ENCODE measurements around the gene EAF1.
"Not testable (repeated sequence)": the region's sequence is repeated elsewhere in the genome, so short reads cannot be mapped to it uniquely, and the experiment has no call there.

EAF1 gene

GRCh38 chr3:15452156-15452555 is 24.8 kb downstream of the EAF1 start:
- no peak for DNase-seq (ENCODE audit: low spot score)

DNA sequence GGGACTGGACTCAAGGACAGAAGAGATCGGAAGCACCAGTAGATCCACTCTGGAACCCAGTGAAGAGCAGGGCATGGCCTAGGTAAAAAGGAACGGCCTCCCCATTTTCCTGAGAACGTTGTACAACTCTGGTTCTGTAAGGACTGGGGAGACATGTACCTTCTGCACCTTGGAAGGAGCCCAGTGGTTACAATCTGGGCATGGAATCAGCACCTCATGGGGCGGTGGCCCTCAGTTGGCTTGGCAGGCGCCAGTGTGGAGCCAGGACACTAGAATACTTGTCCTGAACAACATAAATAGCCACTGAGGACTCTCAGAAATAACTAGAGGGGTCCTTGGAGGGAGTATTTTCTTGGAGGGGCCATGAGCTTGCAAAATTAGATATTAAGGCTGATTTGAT is 25.6 kb downstream of the EAF1 start:
- DNase-seq (ENCODE audit: low spot score), result no peak

DNA sequence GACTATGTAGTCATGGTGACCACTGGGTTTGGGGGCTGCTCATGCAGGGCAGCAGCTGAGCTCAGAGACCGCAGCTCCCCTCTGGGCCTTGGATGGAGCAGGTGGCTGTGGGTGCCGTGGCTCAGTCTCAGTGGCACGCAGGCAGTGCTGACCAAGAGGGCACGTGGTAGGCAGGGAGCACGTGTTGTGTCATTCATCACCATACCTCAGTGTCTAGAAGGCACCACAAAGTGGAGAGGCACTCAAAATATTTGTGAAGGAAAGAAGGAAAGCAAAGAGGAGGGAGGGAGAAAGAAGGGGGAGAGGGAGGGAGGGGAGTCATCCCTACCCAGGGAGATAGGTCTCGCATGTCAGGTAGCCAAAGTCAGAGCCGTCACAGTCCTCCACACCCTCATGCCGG is 26.1 kb downstream of the EAF1 start:
- no peak for DNase-seq (ENCODE audit: low spot score)

GRCh38 chr3:15453991-15454625 is 26.7 kb downstream of the EAF1 start:
- no peak for DNase-seq (ENCODE audit: low spot score)

- DNase-seq (ENCODE audit: low spot score), result no peak
Measured at GRCh38 chr3:15454965-15455364, 27.6 kb downstream of the EAF1 start.

DNA sequence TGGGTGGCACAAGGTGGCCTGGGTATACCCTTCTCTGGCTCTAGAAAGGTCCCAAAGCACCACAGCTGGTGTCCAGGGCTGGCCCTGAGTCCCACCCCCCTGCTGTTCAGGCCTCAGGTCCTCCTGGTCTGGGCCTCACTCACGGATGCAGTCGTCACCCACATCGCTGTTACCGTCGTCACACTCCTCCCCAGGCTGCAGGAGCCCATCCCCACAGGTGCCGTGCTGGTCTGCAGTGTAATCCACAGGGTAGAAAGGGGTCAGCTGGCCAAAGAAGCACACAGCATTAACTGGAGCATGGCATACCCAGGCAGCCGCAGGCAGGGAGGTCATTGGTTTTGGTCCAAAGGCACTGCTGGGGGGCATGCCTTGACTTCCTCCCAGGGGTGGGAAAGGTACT is 28.4 kb downstream of the EAF1 start:
- DNase-seq (ENCODE audit: low spot score), result no peak

- no peak for DNase-seq (ENCODE audit: low spot score)
Measured at GRCh38 chr3:15456321-15456720, 28.9 kb downstream of the EAF1 start.

GRCh38 chr3:15456915-15457314 is 29.5 kb downstream of the EAF1 start:
- not testable (repeated sequence) for DNase-seq (ENCODE audit: low spot score)

DNA sequence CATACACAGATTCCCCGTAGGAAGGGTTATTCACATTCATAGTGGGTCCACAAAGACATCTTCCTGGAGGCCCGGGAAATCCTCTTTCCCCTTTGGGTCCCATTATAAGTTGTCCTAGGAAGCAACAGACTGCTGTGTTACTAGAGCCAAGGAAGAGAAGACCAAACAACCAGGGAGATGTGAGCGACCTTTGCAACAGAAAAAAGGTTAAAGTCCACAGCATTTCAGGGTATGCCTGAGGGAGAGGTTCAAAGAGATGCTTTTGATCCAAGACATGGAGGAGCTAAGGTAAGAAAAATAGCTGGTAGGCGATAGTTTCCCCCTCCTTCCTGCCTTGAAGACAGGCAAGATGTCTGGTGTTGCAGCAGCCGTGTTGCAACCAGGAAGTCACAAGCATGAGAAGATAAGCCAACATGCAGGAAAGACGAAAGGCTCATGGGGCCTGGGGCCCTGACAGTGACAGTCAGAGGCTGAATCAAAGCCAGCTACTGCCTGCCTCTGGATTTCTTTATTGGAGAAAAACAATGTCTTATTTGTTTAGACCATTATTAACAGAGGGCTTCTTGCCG is 30.9 kb downstream of the EAF1 start:
- DNase-seq (ENCODE audit: low spot score), result no peak

DNA sequence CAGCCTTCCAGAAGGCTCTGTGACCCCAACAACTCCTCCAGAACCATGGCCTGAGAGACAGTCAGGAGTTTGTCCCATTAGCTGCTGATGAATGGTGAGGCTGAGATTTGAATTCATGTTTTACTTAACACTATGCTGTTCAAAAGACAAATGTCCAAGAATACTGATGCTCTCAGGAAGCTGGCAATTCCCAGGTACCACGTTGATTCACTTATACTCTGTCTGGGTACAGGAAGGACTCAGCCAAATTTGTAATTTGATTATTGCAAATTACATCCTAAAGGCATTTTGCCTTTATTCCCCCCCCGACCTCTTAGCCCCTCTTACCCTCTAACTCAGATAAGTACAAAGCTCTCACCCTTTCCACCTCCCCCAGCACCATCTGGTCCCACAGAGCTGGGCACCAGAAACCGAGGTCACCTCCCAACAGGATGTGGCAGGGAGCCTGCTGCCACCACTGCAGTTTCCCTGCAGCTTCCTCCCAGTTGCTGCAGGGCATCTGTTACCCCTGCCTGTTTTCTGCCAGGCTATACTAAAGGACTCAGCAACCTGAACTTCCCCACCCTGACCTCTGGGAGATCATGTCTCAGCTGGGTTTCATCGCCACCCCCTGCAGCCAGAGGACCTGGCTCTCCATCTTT is 33.6 kb downstream of the EAF1 start:
- DNase-seq (ENCODE audit: low spot score), result no peak

GRCh38 chr3:15462451-15462850 is 35.1 kb downstream of the EAF1 start:
- no peak for DNase-seq (ENCODE audit: low spot score)

DNA sequence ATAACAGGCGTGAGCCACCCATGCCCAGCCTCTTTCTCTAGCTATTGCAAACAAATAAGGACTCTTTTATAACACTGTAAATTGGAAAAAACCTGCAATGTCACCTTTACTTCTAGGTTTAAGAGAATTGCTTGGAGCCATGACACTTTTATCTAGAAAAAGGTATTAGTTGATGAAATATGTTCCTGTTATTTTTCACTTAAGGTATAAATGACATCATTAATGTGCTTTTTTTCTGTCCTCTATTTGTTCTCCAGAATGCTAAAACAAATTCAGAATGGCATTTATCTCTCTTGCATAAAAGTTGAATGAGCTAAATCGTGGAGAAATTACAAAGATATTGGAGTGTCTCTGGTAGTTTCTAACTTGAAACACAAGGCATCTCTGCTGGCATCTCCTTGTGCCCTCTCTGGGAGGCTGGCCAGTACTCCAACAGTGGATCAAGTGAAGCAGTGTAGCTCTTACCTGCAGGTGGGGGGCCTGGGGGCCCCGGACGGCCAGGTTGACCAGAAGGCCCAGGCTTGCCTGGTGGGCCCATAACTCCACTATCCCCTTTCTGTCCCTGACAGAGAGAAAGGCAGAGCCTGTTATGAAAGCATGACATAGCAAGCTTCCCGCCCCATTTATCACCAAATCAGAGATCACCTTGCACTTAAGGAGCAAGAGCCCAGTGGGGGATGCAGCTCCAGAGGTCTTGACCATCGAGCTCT is 38.6 kb downstream of the EAF1 start:
- no peak for DNase-seq (ENCODE audit: low spot score)

DNA sequence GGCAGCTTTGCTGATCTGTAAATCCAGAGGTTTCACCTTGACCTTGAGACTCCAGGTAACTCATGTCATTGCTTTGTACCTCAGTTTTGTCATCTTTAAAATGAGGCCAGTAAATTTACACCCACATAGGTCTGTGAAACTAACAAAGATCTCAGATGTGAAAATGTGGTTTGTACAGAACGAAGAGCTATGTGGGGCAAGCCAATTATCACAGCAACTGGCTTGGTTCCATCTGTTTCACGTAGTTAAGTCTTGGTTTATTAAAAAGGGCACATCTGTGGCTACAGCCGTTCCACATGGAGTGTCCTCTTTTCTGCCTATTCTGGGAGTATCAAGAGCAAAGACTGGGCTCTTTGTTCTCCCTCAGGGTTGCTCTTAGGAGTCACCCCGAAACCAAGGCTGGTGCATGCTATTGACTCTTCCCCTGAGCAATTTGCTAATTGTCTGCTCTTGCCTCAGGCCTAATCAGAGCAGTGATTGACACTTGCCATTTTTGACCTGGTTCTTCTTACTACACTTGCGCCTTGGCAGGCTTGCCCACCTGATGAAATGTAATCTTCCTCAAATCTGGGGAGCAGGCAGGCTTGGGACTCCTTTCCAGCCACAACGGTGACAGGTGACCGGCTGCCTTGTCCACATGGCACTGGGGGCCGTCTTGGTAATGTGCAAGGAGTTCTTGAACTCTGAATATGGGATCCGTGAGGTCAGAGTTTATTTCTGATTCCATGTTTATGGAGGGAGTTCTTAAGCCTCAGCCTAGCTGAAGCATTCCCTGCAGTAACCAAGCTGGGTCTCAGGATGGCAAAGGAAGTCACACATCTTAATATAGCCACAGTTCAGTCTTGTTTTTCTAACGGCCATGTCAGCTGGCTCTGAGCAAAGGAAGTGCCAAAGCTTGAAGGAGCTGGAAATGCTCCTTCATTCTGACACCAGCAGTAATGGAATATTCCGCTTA is 40.1 kb downstream of the EAF1 start:
- DNase-seq (ENCODE audit: low spot score), result no peak

GRCh38 chr3:15470261-15470660 is 42.9 kb downstream of the EAF1 start:
- no peak for DNase-seq (ENCODE audit: low spot score)

GRCh38 chr3:15470849-15471248 is 43.5 kb downstream of the EAF1 start:
- DNase-seq (ENCODE audit: low spot score), result no peak

GRCh38 chr3:15471861-15472260 is 44.5 kb downstream of the EAF1 start:
- no peak for DNase-seq (ENCODE audit: low spot score)

GRCh38 chr3:15475161-15475560 is 47.8 kb downstream of the EAF1 start:
- no peak for DNase-seq (ENCODE audit: low spot score)

DNA sequence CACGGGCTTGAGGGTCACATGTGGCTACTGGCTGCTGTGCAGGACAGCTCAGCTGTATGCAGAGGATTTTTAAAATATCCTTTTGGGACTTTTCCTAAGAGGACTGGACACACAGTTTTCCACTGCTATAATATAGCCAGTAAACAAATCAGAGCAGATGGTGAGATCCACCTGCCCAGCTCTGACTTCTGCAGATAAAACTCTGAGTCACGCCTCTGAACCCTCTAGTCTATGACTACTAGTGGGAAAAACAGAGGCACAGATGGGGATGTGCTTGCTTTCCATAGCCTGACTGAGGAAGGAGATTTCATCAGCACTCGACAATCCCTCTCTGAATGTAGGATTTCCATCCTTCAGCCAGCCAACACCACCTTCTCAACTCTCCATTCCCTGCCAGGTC is 49.0 kb downstream of the EAF1 start:
- DNase-seq (ENCODE audit: low spot score), result peak; percentile 35

DNA sequence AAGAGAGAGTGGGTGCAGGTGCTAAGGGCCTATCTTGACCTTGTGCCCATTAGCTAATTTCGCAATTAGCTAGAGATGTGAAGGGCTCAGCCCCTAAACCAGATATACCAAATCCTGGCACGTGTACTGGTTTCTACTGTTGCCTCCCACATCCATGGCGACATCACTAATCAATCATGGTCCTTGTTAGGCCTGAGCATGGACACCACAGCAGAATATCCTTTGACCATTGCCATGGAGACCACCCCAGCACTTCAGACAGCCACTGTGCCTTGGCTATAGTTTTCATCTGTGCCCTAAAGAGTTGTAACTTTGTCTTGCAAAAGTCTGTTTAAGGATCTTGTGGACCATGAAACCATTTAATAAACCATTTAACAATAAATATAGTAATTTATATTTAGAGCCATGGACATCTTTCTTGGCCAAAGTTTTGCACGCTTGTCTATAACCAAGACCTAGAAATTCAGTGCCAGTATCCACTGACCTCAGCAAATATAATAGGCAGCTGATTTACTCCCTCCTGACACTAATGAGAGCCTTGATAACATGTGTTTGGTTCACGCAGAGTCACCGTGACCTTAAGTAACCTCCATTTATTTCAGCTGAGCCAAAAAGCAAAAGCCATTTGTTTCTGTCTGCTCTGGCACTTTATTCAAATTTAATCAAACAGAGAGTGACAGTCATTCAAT is 50.7 kb downstream of the EAF1 start:
- DNase-seq (ENCODE audit: low spot score), result no peak

- DNase-seq (ENCODE audit: low spot score), result no peak
Measured at GRCh38 chr3:15478640-15478979, 51.2 kb downstream of the EAF1 start.

DNA sequence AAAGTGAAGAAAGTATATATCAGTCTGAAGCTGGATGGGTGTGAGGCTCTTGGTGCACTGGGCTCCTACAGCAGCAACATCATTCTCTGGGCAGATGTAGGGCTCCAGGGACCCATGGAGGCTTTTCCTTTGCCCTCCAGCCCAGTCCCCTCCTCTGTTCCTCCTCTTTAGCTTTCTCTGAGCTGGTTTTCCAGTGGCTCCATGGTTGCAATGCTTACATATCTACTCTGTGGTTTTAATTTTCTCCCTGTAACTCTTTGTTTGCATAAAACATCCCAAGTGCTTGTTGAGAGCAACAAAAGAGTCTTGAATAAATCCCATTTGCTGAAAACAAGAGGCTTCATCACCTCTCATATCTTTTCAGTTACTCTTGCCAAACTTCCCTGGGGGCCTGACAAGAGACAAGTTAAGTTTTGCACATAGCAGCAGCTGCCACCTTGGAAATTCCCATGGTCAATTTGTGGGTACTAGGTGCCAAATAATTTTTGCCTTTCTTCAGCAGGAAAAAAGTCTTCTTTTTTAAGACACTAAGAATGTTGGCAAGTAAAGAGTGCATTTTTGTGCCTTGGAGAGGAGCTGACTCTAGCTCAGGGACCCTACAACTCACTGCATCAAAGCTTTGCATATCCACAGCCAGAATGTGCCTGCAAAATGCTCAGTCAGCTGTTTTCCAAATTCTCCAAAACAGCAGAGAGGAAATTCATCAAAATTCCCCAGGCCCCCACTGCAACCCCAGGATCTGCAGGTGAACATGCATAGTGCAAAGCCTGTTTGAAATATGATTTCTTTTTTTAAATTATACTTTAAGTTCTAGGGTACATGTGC is 52.2 kb downstream of the EAF1 start:
- DNase-seq (ENCODE audit: low spot score), result no peak

Data from Ammon's horn (tissue), 1 donor.